ENCODE measurements around the gene FAM221B.

DNA sequence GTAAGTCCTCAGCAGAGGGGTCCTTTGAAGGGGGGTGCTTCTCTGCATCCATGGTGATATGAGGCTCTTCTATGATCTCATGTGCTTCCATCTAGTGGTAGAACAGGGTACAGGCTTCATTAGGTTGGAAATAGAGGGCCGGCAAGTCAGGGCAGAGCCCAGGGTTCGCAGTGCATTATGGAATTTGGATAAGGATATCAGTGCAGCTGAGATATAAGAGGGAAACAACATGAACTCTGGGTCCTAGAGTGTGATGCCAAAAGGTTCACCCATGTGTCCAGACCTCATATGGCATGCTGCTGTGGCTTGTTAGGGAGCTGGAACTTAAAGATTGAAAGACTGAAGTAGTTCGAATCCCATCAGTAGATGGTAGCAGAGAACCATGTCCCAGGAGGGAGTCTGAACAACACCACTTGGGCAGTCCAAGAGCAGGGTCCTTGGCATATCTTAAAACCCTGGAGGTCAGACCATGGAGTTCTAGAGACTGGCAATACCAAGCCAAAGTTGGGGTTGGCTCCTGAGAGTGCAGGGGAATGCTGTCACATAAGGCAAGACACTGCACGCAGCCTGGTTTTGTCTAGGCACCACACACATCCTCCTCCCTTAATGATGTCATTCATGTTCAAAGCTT, 2.3 kb downstream of the FAM221B start:
- TF ChIP-seq, protein P1, sequence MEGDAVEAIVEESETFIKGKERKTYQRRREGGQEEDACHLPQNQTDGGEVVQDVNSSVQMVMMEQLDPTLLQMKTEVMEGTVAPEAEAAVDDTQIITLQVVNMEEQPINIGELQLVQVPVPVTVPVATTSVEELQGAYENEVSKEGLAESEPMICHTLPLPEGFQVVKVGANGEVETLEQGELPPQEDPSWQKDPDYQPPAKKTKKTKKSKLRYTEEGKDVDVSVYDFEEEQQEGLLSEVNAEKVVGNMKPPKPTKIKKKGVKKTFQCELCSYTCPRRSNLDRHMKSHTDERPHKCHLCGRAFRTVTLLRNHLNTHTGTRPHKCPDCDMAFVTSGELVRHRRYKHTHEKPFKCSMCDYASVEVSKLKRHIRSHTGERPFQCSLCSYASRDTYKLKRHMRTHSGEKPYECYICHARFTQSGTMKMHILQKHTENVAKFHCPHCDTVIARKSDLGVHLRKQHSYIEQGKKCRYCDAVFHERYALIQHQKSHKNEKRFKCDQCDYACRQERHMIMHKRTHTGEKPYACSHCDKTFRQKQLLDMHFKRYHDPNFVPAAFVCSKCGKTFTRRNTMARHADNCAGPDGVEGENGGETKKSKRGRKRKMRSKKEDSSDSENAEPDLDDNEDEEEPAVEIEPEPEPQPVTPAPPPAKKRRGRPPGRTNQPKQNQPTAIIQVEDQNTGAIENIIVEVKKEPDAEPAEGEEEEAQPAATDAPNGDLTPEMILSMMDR (IDR thresholded peaks at IDR 0.05), result peak; percentile 77 to 86 (median 86)
- no peak for TF ChIP-seq POLR2A (IDR thresholded peaks at IDR 0.05; ENCODE audit: low read depth)
- no peak for TF ChIP-seq EP300 (IDR thresholded peaks at IDR 0.05)
